CD4-positive, alpha-beta T cell (primary cell): ENCODE data around the gene ARPIN. TPM values are rescaled to one million over a fixed set of nuclear protein-coding genes. Genes with fewer than 3 reads are reported as not detected.

Experiments used
- ATAC-seq: fragments of 200-7000 bp; cut with Tn5 transposase; one replicate; pipeline ENCODE4 v1.10.0; 2022; ENCODE audit warnings: mild to moderate bottlenecking; ENCODE audit not compliant: poor library complexity
- CTCF ChIA-PET: fragments of 350-600 bp; sonication (Branson Sonifier 250); formaldehyde crosslinking; loops from one replicate; lab custom pipeline; 2021; ENCODE audit warnings: antibody characterized with exemption, inconsistent platforms; lab: Charles Lee
- POLR2A ChIA-PET: fragments of 350-600 bp; sonication (Branson Sonifier 250); formaldehyde crosslinking; loops from one replicate; lab custom pipeline; 2021; ENCODE audit warnings: antibody characterized with exemption, inconsistent platforms; lab: Charles Lee
- DNase-seq, 14 experiments: peaks; one replicate each; pipeline ENCODE4 v3.0.0-alpha.2; 2013 to 2020; ENCODE audit warnings: mixed read lengths in 2 of 14
- H3K27ac ChIP-seq, 2 donors: one replicate each; pipeline versions ENCODE4 v1.5.1 to v1.7.0; 2013; ENCODE audit warnings: low read length in 2 of 2, low read depth in 1 of 2, mild to moderate bottlenecking in 1 of 2
- H3K27me3 ChIP-seq, 2 experiments: 1 replicate in 1 of 2; 2 replicates in 1 of 2; pipeline versions ENCODE4 v1.6.1 to v1.7.0; 2013; ENCODE audit warnings: low read length in 2 of 2, control low read depth in 1 of 2, mild to moderate bottlenecking in 1 of 2, moderate library complexity in 1 of 2; ENCODE audit not compliant: insufficient read depth in 2 of 2, control insufficient read depth in 1 of 2
- H3K36me3 ChIP-seq: one replicate; pipeline ENCODE4 v1.6.1; 2013; ENCODE audit warnings: low read length, control low read depth; ENCODE audit not compliant: insufficient read depth
- H3K4me1 ChIP-seq: one replicate; pipeline ENCODE4 v1.6.1; 2013; ENCODE audit warnings: low read length, control low read depth; ENCODE audit not compliant: insufficient read depth
- H3K4me3 ChIP-seq: one replicate; pipeline ENCODE4 v1.5.1; 2013; ENCODE audit warnings: mild to moderate bottlenecking, low read length, moderate library complexity
- H3K9me3 ChIP-seq, 2 experiments: 1 replicate in 1 of 2; 2 replicates in 1 of 2; pipeline versions ENCODE4 v1.6.1 to v1.7.0; 2013; ENCODE audit warnings: low read length in 2 of 2, mild to moderate bottlenecking in 2 of 2, control low read depth in 1 of 2, moderate library complexity in 1 of 2; ENCODE audit not compliant: control insufficient read depth in 1 of 2, insufficient read depth in 1 of 2
- H3K27ac Mint-ChIP-seq: one replicate; pipeline ENCODE4 v1.8.0; 2020; ENCODE audit warnings: mixed read lengths
- H3K27me3 Mint-ChIP-seq: one replicate; pipeline ENCODE4 v1.8.0; 2021; ENCODE audit warnings: mixed read lengths
- H3K36me3 Mint-ChIP-seq: one replicate; pipeline ENCODE4 v1.8.0; 2021; ENCODE audit warnings: low read depth, mixed read lengths
- H3K4me1 Mint-ChIP-seq: one replicate; pipeline ENCODE4 v1.8.0; 2021; ENCODE audit warnings: low read depth, mixed read lengths
- H3K4me3 Mint-ChIP-seq: one replicate; pipeline ENCODE4 v1.8.0; 2020; ENCODE audit warnings: mild to moderate bottlenecking, mixed read lengths
- H3K9me3 Mint-ChIP-seq: one replicate; pipeline ENCODE4 v1.8.0; 2020; ENCODE audit warnings: mixed read lengths
- CTCF ChIP-seq: fragments of 200-600 bp; IDR thresholded peaks from one replicate; pipeline ENCODE4 v1.8.0; 2022; ENCODE audit warnings: antibody characterized with exemption, mild to moderate bottlenecking
- intact Hi-C, 2 experiments: fragments of 100-400 bp; cut with DNase I in 1 of 2; cut with micrococcal nuclease in 1 of 2; formaldehyde crosslinking; loops; one replicate each; pipeline versions ENCODE4 v1.15.1 to v1.9.0; 2023 to 2025; cut with DNase I, micrococcal nuclease
- total RNA-seq, 174 experiments: library from RNA in 2 of 174; stranded (reverse) in 2 of 174; gene quantifications; one replicate each; pipeline ENCODE4 v1.2.3 and lab custom pipeline; 2021 to 2026

ARPIN gene
- total RNA-seq, 2 experiments from 2014 or later, result not detected

DNA sequence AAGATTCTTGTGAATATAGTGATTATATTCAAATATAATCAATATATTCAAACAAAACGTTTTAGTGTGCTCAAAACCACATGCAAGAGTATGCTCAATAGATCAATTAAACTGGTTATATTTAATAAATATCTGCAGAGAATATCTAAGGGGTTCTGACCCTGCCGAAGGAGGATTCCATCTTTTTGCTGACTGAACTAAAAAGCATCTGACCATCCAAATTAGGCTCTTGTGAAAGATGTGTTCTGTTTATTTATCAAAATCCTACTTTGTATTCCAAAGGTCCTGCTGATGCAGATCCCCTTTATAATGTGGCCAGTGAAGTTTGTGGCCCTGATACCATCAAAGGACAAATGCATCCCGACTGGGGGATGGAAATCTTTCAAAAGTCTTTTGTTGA, 41.8 kb upstream of the ARPIN start:
- DNase-seq, result no peak
- H3K4me3 Mint-ChIP-seq, result no peak overlapping the region
- Histone ChIP-seq H3K4me1 (no peaks in the 10 kb centered on the region), H3K27ac (no peak overlapping the region), H3K4me3 (no peak overlapping the region), H3K27me3 (no peaks in the 10 kb centered on the region), H3K36me3 (no peaks in the 10 kb centered on the region), H3K9me3 (no peaks in the 10 kb centered on the region)
- intact Hi-C loops, result no loop called here
- no peak overlapping the region for H3K27ac Mint-ChIP-seq
- no peaks in the 10 kb centered on the region for H3K4me1 Mint-ChIP-seq
- ChIA-PET CTCF (no interaction called here), POLR2A (no interaction called here)
- H3K9me3 Mint-ChIP-seq, result peaks cover 3% of the 10 kb centered on the region
- TF ChIP-seq CTCF, result no peak
- no peaks in the 10 kb centered on the region for H3K27me3 Mint-ChIP-seq
- ATAC-seq, result no peak
- H3K36me3 Mint-ChIP-seq, result no peaks in the 10 kb centered on the region

- TF ChIP-seq CTCF, result no peak
- H3K27ac ChIP-seq, result no peak overlapping the region
- no peaks in the 10 kb centered on the region for H3K36me3 ChIP-seq
- no peaks in the 10 kb centered on the region for H3K9me3 ChIP-seq
- H3K27ac Mint-ChIP-seq, result no peak overlapping the region
- H3K4me1 Mint-ChIP-seq, result no peaks in the 10 kb centered on the region
- DNase-seq (no peak), ATAC-seq (no peak)
- H3K27me3 Mint-ChIP-seq, result no peaks in the 10 kb centered on the region
- H3K4me3 ChIP-seq, result no peak overlapping the region
- POLR2A ChIA-PET, result no interaction called here
- no peaks in the 10 kb centered on the region for H3K9me3 Mint-ChIP-seq
- H3K4me3 Mint-ChIP-seq, result no peak overlapping the region
- H3K27me3 ChIP-seq, result no peaks in the 10 kb centered on the region
- intact Hi-C loops, result no loop called here
- CTCF ChIA-PET, result no interaction called here
- no peaks in the 10 kb centered on the region for H3K4me1 ChIP-seq
- no peaks in the 10 kb centered on the region for H3K36me3 Mint-ChIP-seq
These were observed 36.0 kb upstream of the ARPIN start for GRCh38 chr15:89948796-89949195.

DNA sequence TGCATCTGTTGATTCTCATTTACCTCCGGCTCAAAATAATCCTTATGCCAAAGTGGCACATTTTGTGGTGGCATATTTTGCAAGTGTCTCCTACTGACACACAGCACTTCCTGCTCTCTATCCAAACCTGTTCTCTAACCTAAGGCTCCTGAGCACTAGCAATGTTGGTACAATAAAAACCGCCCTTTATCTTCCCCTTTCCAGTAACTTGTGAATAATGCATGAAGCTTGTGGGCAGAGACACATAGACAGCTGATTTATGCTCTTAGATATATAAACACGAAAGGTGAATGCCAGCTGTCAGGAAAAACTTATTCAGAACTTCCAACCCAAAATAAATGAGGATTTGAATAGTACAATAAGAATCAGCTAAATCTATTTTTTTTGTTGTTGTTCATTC, 34.6 kb upstream of the ARPIN start:
- Mint-ChIP-seq H3K27ac (no peak overlapping the region), H3K27me3 (no peaks in the 10 kb centered on the region), H3K4me3 (no peak overlapping the region), H3K9me3 (no peaks in the 10 kb centered on the region), H3K36me3 (no peaks in the 10 kb centered on the region), H3K4me1 (no peaks in the 10 kb centered on the region)
- DNase-seq (no peak), ATAC-seq (no peak)
- no peak for TF ChIP-seq CTCF
- intact Hi-C loops, result no loop called here
- no peak overlapping the region for H3K27ac ChIP-seq
- H3K36me3 ChIP-seq, result no peaks in the 10 kb centered on the region
- H3K9me3 ChIP-seq, result no peaks in the 10 kb centered on the region
- ChIA-PET CTCF (no interaction called here), POLR2A (no interaction called here)
- no peak overlapping the region for H3K4me3 ChIP-seq
- no peaks in the 10 kb centered on the region for H3K4me1 ChIP-seq
- H3K27me3 ChIP-seq, result no peaks in the 10 kb centered on the region
